Smooth muscle cell (in vitro differentiated cells): ENCODE data around the gene IRAK2. TPM values are rescaled to one million over a fixed set of nuclear protein-coding genes. Genes with fewer than 3 reads are reported as not detected.

ENCODE experiments used
- DNase-seq: peaks from one replicate; lab custom pipeline; 2025; ENCODE audit not compliant: unreplicated experiment; lab: John Stamatoyannopoulos, UW
- H2AFZ ChIP-seq: fragments of 200-600 bp; sonication (generic); 2 replicates; pipeline ENCODE4 v1.6.0; 2016; ENCODE audit warnings: antibody characterized with exemption, low read depth, mild to moderate bottlenecking
- H3F3A ChIP-seq: fragments of 200-600 bp; sonication (generic); 2 replicates; pipeline ENCODE4 v1.6.0; 2017; ENCODE audit warnings: antibody characterized with exemption, low read depth
- H3K27ac ChIP-seq: fragments of 200-600 bp; sonication (generic); 2 replicates; pipeline ENCODE4 v1.5.1; 2016; ENCODE audit warnings: low read depth, mild to moderate bottlenecking
- H3K27me3 ChIP-seq: fragments of 200-600 bp; sonication (generic); 2 replicates; pipeline ENCODE4 v1.6.1; 2016; ENCODE audit warnings: low read depth, mild to moderate bottlenecking
- H3K36me3 ChIP-seq: fragments of 200-600 bp; sonication (generic); 2 replicates; pipeline ENCODE4 v1.5.1; 2016; ENCODE audit warnings: low read depth
- H3K4me1 ChIP-seq: fragments of 200-600 bp; sonication (generic); 2 replicates; pipeline ENCODE4 v1.5.1; 2016; ENCODE audit warnings: low read depth
- H3K4me2 ChIP-seq: fragments of 200-600 bp; sonication (generic); 2 replicates; pipeline ENCODE4 v1.6.0; 2016; ENCODE audit warnings: mild to moderate bottlenecking
- H3K4me3 ChIP-seq: fragments of 200-600 bp; sonication (generic); 2 replicates; pipeline ENCODE4 v1.5.1; 2016; ENCODE audit warnings: mild to moderate bottlenecking
- H3K79me2 ChIP-seq: fragments of 200-600 bp; sonication (generic); 2 replicates; pipeline ENCODE4 v1.6.0; 2016; ENCODE audit warnings: low read depth, mild to moderate bottlenecking
- H3K9ac ChIP-seq: fragments of 200-600 bp; sonication (generic); 2 replicates; pipeline ENCODE4 v1.6.0; 2016; ENCODE audit warnings: low read depth
- H3K9me3 ChIP-seq: fragments of 200-600 bp; sonication (generic); replicated peaks from 2 replicates; pipeline ENCODE4 v1.5.1; 2016; ENCODE audit warnings: low read depth
- H4K20me1 ChIP-seq: fragments of 200-600 bp; sonication (generic); 2 replicates; pipeline ENCODE4 v1.6.0; 2016; ENCODE audit warnings: low read depth
- CTCF ChIP-seq: fragments of 200-600 bp; sonication (generic); IDR thresholded peaks from 2 replicates; pipeline ENCODE4 v1.5.1; 2017; ENCODE audit warnings: borderline replicate concordance, mild to moderate bottlenecking, antibody characterized with exemption; ENCODE audit not compliant: insufficient read depth, poor library complexity, severe bottlenecking
- WGBS: methylation state at CpG from one replicate; pipeline ENCODE4 v1.1.7; 2016; ENCODE audit warnings: low lambda C conversion rate; 5-methylcytosine and 5-hydroxymethylcytosine counted together
- polyA plus RNA-seq: library from polyadenylated mRNA; unstranded; fragments of >200 nt; fragmentation: Nextera tagmentation; extraction: Ambion mirVana; gene quantifications from 2 replicates; pipeline ENCODE4 v1.2.1, GENCODE V29; 2016
- total RNA-seq: library from RNA; depleted of rRNA; stranded (reverse); fragments of >200 nt; gene quantifications from 2 replicates; pipeline ENCODE4 v1.2.3, GENCODE V29; 2014

IRAK2 gene
- total and polyA plus RNA-seq, 2 experiments from 2014 or later: 3.3 to 3.4 TPM

- H3K4me2 ChIP-seq: no peak overlapping the region
Observed at GRCh38 chr3:10289787-10290355, 125.2 kb downstream of the IRAK2 start.

GRCh38 chr3:10290481-10291176 is 125.9 kb downstream of the IRAK2 start:
- Histone ChIP-seq H3K79me2 (no peaks in the 10 kb centered on the region), H3K27me3 (no peaks in the 10 kb centered on the region), H4K20me1 (no peaks in the 10 kb centered on the region), H3K4me1 (peaks cover 5% of the 10 kb centered on the region), H3K36me3 (no peaks in the 10 kb centered on the region), H2AFZ (no peak overlapping the region), H3K27ac (no peak overlapping the region), H3K4me2 (no peak overlapping the region), H3F3A (no peaks in the 10 kb centered on the region), H3K9me3 (no peaks in the 10 kb centered on the region), H3K9ac (no peak overlapping the region), H3K4me3 (no peak overlapping the region)
- TF ChIP-seq CTCF: no peak
- WGBS: 94% methylated on average over 18 of the region's 18 CpGs
- DNase-seq: no peak

More at GRCh38 chr3:10289787-10290355, 125.2 kb downstream of the IRAK2 start:
- no peaks in the 10 kb centered on the region for H4K20me1 ChIP-seq
- 98% methylated on average over 9 of the region's 9 CpGs for WGBS
- no peaks in the 10 kb centered on the region for H3F3A ChIP-seq
- H3K4me3 ChIP-seq: no peak overlapping the region
- H3K36me3 ChIP-seq: no peaks in the 10 kb centered on the region
- no peaks in the 10 kb centered on the region for H3K9me3 ChIP-seq
- TF ChIP-seq CTCF: no peak
- peaks cover 12% of the 10 kb centered on the region for H3K4me1 ChIP-seq
- no peak overlapping the region for H3K9ac ChIP-seq
- no peak overlapping the region for H2AFZ ChIP-seq
- no peak overlapping the region for H3K27ac ChIP-seq
- H3K79me2 ChIP-seq: no peaks in the 10 kb centered on the region
- DNase-seq: no peak
- no peaks in the 10 kb centered on the region for H3K27me3 ChIP-seq

GRCh38 chr3:10291641-10292040 is 126.9 kb downstream of the IRAK2 start:
- WGBS: over 99% methylated on average over 6 of the region's 6 CpGs
- Histone ChIP-seq H3F3A (no peaks in the 10 kb centered on the region), H3K27me3 (no peaks in the 10 kb centered on the region), H3K79me2 (no peaks in the 10 kb centered on the region), H2AFZ (no peak overlapping the region), H3K36me3 (no peaks in the 10 kb centered on the region), H3K9me3 (no peaks in the 10 kb centered on the region), H3K4me2 (no peak overlapping the region), H4K20me1 (no peaks in the 10 kb centered on the region), H3K4me3 (no peak overlapping the region), H3K4me1 (peaks cover under 1% of the 10 kb centered on the region), H3K27ac (no peak overlapping the region), H3K9ac (no peak overlapping the region)
- no peak for DNase-seq
- TF ChIP-seq CTCF: no peak
